GM12875 (cell line): ENCODE measurements around the gene SNX24.

Experiments
- H3K4me3 ChIP-seq: one replicate; pipeline ENCODE4 v1.5.1; 2011; ENCODE audit warnings: low read depth, low read length, control low read depth
- TF ChIP-seq, protein P1 (sequence below): IDR thresholded peaks from 2 replicates; pipeline ENCODE4 v1.5.1; 2011; ENCODE audit warnings: low read depth, mild to moderate bottlenecking, control low read depth, inconsistent platforms, low read length, moderate library complexity, borderline replicate concordance; ENCODE audit not compliant: insufficient read depth

Gene SNX24

DNA sequence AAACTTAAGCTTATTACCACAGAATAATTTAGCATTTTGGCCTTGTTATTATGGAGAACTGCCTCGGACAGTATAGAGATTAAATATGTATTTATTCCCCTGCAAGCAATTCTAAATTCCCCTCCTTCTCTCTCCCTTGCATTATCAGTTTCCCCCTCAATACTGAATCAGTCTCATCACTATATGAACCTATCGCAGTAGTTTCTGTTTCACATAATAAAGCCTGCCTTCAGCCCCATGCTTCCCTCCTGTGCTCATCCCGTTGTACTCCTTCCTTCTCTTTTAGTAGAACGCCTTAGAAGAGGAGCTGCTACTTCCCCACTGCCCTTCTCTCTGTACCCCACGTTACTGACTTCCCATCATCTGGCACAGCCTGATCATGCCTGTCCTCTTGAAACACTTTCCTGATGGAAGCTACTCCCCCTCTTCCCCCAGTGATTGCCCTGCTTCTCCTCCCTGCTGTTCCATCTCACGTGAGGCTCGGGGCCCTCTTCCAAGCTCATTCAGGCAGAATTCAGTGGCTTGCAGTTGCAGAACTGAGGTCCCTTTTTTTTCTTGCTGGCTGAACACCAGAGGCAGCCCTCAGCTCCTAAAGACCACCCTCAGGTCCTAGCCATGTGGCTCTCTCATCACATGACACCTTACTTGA is 97.8 kb downstream of the SNX24 start:
- TF ChIP-seq, protein P1, sequence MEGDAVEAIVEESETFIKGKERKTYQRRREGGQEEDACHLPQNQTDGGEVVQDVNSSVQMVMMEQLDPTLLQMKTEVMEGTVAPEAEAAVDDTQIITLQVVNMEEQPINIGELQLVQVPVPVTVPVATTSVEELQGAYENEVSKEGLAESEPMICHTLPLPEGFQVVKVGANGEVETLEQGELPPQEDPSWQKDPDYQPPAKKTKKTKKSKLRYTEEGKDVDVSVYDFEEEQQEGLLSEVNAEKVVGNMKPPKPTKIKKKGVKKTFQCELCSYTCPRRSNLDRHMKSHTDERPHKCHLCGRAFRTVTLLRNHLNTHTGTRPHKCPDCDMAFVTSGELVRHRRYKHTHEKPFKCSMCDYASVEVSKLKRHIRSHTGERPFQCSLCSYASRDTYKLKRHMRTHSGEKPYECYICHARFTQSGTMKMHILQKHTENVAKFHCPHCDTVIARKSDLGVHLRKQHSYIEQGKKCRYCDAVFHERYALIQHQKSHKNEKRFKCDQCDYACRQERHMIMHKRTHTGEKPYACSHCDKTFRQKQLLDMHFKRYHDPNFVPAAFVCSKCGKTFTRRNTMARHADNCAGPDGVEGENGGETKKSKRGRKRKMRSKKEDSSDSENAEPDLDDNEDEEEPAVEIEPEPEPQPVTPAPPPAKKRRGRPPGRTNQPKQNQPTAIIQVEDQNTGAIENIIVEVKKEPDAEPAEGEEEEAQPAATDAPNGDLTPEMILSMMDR = no peak
- H3K4me3 ChIP-seq = no peak overlapping the region

DNA sequence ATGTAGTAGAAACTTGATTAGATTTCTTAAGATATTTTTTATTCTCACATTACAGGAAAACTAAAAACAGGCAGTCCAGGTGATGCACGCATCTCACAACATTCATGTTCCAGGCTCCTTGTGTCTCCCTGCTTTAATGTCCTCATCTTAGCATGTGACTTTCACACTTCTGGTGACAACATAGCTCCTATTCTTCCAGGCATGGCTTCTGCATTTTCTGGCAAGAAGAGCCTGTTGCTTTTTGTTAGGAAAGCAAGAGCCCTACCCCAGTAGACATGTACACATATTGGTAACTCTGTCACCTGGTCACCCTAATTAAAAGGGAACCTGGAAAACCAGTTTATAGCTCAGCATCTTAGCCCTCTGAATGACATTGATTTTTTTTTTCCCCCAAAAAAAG is 98.6 kb downstream of the SNX24 start:
- no peak overlapping the region for H3K4me3 ChIP-seq
- TF ChIP-seq, protein P1 = no peak

DNA sequence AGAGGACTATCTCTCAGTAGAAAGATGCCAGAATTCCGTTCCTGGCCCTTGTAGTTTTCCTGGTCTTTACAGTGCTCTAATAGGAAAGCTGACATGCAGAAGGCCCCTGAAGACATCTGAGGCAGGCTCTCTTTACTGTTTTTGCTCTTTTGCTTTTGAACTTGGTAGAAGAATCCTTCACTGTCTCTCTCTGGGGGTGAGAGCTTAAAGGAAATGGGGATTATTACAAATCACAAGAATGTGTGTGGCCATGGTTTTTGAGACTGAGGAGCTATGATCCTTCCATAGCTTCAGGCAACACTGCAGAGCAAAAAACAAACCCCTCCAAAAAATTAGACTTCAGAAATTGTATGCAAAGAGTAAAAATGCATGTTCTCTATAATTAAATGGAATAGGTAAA is 102.0 kb downstream of the SNX24 start:
- TF ChIP-seq, protein P1 = no peak
- no peak overlapping the region for H3K4me3 ChIP-seq

DNA sequence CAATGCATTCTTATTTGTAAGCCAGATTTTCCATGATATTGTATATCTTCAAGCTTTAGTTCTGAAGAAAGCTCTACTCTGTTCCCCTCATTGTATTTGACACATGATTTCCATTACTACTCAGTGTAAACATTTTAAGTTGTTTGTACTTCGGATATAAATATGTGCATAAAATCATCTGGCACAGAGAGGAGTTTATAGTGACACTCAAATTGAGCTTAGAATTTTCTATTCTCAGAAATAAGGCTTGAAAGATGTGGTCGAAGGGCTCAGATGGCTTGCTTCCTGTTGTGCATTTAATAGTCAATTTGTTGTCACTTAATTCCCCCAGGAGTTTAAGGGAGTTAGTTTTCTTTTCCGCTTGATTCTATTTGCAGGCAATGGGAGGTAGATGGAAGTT is 102.4 kb downstream of the SNX24 start:
- TF ChIP-seq, protein P1 = no peak
- H3K4me3 ChIP-seq = no peak overlapping the region

DNA sequence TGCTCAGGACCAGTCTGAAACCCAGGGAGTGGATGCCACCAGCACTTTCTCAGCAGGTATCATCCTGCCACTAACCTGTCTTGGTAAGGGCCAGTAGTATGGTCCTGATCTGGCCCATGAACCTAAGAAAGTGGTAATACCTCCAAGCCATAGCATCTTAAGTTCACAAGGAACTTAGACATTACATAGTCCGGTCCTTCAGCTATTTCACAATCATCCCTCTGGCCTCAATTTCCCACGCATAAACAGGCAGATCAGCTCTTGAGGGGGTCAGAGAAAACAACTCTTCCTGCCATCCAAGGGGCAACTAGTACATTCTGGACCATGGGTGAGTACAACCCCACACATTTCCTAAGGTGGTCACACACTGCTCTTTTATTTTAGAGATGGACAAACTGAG is 102.9 kb downstream of the SNX24 start:
- TF ChIP-seq, protein P1 = no peak
- H3K4me3 ChIP-seq = no peak overlapping the region

DNA sequence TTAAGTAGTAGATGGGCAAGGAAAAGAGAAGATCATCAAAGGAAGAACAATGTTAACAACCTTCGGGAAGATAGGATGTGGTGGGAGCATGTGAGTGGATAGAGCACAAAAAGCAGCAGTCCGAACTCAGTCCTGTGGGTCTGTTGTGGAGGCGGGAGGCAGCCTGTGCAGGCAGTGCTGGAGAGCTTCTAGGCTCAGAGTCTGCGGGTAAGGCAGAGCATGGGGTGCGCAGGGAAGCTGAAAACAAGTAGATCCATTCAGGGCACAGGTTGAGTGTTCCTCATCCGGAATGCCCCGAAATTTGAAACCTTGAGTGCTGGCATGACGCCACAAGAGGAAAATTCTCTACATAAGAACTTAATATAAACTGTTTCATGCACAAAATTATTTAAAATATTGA is 106.2 kb downstream of the SNX24 start:
- TF ChIP-seq, protein P1 = no peak

DNA sequence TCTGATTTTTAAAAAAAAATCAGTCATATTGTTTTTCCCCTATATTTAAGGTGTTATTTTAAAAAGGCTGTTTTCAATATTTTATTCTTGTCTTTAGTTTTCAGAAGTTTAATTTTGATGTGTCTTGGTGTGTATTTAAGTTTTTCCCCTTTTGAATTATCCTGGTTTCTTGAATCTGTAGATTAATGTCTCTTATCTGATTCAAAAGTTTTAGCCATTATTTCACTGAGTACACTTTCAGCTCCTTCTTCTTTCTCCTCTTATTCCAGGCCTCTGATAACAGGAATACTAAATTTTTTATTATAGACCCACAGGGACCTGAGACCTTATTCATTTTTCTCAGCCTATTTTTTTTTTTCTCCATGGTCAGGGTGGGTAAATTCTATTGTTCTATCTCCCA is 109.3 kb downstream of the SNX24 start:
- TF ChIP-seq, protein P1 = no peak
- H3K4me3 ChIP-seq = no peak overlapping the region

More for the DNA sequence above, 106.2 kb downstream of the SNX24 start:
- no peak overlapping the region for H3K4me3 ChIP-seq
